Muscle of leg (tissue), 11 donors: ENCODE measurements around the gene TLX3. TPM values are rescaled to one million over a fixed set of nuclear protein-coding genes. Genes with fewer than 3 reads are reported as not detected.
A peak's percentile ranks its signal among the peaks of the same experiment; 100 is the strongest.

Experiments used
- DNase-seq: peaks from one replicate; pipeline ENCODE4 v3.0.0; 2013
- H3K27ac ChIP-seq: one replicate; pipeline ENCODE4 v1.5.1; 2013; ENCODE audit warnings: mild to moderate bottlenecking, low read length, control low read depth
- H3K27me3 ChIP-seq: one replicate; pipeline ENCODE4 v1.6.1; 2013; ENCODE audit warnings: low read length; ENCODE audit not compliant: control insufficient read depth, insufficient read depth
- H3K36me3 ChIP-seq: one replicate; pipeline ENCODE4 v1.6.1; 2013; ENCODE audit warnings: low read length; ENCODE audit not compliant: control insufficient read depth, insufficient read depth
- H3K4me1 ChIP-seq: one replicate; pipeline ENCODE4 v1.6.1; 2013; ENCODE audit warnings: low read length; ENCODE audit not compliant: control insufficient read depth, insufficient read depth
- H3K4me3 ChIP-seq: one replicate; pipeline ENCODE4 v1.5.1; 2013; ENCODE audit warnings: low read length, control low read depth
- H3K9me3 ChIP-seq: replicated peaks from 2 replicates; pipeline ENCODE4 v1.6.1; 2013; ENCODE audit warnings: low read depth, low read length; ENCODE audit not compliant: control insufficient read depth
- WGBS: methylation state at CpG from one replicate; pipeline ENCODE4 v1.1.5; 2013; ENCODE audit warnings: missing lambda C conversion rate; ENCODE audit not compliant: insufficient coverage; 5-methylcytosine and 5-hydroxymethylcytosine counted together
- polyA plus RNA-seq, 8 donors: library from polyadenylated mRNA; unstranded; fragments of 120-200 nt; gene quantifications; one replicate each; pipeline versions ENCODE4 v1.2.1 to v1.2.3, GENCODE V29; 2013; ENCODE audit warnings: inconsistent platforms in 1 of 8, low replicate concordance in 1 of 8; ENCODE audit not compliant: insufficient read length in 8 of 8, insufficient read depth in 1 of 8
- total RNA-seq: library from RNA; stranded (reverse); fragments of 120-200 nt; gene quantifications from one replicate; pipeline ENCODE4 v1.2.4, GENCODE V29; 2013

The TLX3 gene
- total and polyA plus RNA-seq, 9 donors: not detected

DNA sequence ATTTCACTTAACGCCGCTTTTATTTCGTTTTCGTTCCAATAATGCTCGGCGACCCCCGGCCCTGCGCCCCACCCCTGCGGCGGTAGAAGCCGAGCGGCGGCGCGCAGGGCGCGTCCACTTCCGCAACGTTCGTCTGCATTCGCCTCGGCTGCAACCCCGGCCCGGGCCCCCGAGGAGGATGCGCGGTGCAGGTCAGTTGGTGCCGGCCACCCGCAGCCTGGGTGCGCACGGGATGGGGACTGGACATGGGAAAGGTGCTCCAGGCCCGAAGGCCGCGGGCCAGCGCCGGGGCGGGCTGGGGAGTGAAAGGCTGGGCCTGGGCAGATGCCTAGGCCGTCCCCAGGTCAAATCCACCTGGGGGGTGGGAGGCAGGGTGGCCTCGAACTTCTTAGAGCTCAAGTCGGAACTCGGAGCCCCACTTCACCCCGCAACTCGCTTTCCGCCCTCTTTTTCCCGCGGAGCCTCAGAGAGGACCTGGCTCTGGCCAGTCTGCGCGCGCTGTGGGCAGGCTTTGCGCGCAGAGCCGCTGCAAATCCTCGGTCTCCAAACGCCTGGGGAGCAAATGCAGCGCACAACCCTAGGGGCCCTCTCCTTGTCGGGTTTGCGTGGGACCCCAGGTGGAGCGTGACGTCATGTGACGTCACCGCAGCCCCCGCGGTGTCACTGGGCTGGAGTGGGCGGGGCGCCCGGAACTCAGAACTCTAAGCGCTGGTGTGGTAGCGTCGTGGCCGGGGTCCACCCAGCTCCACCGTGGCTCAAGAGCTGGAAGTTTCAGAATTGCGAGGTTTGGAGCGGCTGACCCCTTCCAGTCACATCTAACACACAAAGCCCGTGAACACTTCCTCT, 3.3 kb downstream of the TLX3 start:
- H3K4me3 ChIP-seq: peak overlapping the region; percentile 19
- H3K9me3 ChIP-seq: no peaks in the 10 kb centered on the region
- WGBS: 2% methylated on average over 73 of the region's 74 CpGs
- H3K4me1 ChIP-seq: peaks cover 62% of the 10 kb centered on the region
- H3K36me3 ChIP-seq: no peaks in the 10 kb centered on the region
- peaks cover 100% of the 10 kb centered on the region for H3K27me3 ChIP-seq
- DNase-seq: no peak
- no peak overlapping the region for H3K27ac ChIP-seq

DNA sequence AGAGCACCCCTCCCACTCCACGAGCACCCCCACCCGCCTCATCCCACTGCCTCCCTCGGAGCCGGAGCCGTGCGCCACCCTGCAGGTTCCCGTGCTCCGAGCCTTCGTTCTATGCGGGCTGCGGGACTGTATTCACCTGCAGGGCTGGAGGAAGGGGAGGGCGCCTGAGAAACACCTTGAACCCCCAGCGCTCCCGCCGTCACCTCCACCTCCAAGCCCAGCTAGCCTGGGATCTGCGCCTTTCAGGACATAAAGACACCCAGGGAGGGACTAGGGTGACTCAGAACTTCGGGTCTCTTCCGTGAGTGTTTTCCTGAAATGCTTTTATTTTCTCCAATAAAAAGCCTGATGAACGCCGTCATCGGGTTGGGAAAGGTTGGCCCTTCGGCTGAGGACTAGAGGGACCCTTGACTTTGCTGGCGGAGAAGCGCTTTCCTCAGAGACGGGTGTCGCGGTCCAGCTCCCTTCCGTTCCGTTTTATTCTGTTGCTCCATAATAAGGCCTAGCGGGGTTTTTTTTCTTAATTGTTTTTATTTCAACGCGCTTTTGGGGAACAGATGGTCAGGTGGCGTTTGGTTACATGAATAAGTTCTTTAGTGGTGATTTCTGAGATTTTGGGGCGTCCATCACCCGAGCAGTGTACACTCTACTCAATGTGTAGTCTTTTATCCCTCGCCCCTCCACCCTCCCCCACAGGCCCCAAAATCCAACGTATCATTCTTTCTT, 4.6 kb downstream of the TLX3 start:
- no peak overlapping the region for H3K4me3 ChIP-seq
- peaks cover 100% of the 10 kb centered on the region for H3K27me3 ChIP-seq
- peaks cover 60% of the 10 kb centered on the region for H3K4me1 ChIP-seq
- no peaks in the 10 kb centered on the region for H3K9me3 ChIP-seq
- no peaks in the 10 kb centered on the region for H3K36me3 ChIP-seq
- no peak overlapping the region for H3K27ac ChIP-seq
- DNase-seq: no peak
- 8% methylated on average over 23 of the region's 37 CpGs for WGBS

DNA sequence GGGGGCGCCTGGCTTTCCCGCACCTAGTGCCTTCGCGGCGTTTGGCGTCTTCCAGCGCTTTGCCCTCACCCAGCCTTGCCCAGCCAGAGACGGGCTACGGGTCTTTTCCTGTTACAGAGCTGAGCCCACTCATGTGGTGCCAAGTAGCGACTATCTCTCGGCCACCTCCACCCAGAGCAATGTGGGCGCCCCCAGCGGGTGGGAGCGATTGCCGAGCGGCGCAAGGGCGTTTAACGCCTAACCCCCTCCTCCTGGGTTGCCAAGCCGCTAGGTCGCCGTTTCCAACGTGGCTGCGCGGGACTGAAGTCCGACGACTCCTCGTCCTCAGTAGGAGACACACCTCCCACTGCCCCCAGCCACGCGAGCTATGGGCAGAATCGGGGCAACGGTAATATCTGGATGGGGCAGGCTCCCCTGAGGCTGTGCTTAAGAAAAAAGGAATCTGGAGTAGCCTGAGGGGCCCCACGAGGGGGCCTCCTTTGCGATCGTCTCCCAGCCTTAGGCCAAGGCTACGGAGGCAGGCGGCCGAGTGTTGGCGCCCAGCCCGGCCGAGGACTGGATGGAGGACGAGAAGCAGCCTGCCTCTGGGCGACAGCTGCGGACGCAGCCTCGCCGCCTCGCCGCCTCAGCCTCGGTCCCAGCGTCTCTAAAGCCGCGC, 5.8 kb downstream of the TLX3 start:
- Histone ChIP-seq H3K4me3 (no peak overlapping the region), H3K9me3 (no peaks in the 10 kb centered on the region), H3K36me3 (no peaks in the 10 kb centered on the region), H3K4me1 (peaks cover 51% of the 10 kb centered on the region), H3K27ac (no peak overlapping the region), H3K27me3 (peaks cover 99% of the 10 kb centered on the region)
- WGBS: 1% methylated on average over 40 of the region's 53 CpGs
- DNase-seq: peak; percentile 79

DNA sequence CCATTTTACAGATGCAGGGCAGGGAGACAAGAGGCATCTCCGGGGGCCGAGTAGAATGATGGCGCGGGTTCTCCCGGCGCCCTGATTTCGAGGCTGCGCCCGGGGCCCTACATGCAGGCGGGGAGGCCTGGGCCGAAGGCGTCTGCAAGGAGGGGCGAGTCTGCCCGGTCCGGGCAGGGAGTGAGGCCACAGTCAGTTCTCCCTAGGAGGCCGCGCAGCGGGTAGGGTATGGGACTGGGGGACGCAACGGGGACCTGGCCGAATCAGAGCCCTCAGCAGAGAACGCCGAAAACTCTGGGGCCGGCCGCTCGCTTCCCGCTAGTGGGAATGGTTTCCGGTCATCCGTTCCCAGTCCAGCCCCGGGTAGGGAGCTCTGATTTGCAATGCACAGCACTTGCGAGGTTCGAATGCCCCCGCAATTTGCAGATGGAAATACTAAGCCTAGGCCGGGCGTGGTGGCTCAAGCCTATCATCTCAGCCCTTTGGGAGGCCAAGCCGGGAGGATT, 6.4 kb downstream of the TLX3 start:
- no peak overlapping the region for H3K4me3 ChIP-seq
- H3K4me1 ChIP-seq: peaks cover 49% of the 10 kb centered on the region
- H3K27ac ChIP-seq: no peak overlapping the region
- under 1% methylated on average over 36 of the region's 36 CpGs for WGBS
- no peak for DNase-seq
- H3K9me3 ChIP-seq: no peaks in the 10 kb centered on the region
- no peaks in the 10 kb centered on the region for H3K36me3 ChIP-seq
- H3K27me3 ChIP-seq: peaks cover 99% of the 10 kb centered on the region

DNA sequence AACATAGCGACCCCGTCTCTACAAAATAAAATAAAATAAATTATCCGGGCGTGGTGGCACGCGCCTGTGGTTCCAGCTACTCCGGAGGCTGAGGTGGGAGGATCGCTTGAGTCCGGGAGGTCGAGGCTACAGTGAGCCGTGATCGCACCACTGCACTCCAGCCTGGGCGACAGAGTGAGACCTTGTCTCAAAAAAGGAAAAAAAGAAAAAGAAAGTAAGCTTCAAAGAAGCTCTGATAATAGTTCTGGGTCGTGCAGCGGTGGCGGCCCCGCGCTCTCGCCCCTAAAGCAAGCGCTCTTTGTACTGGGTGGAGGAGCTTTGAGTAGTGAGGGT, 6.8 kb downstream of the TLX3 start:
- peaks cover 98% of the 10 kb centered on the region for H3K27me3 ChIP-seq
- WGBS: 6% methylated on average over 16 of the region's 20 CpGs
- no peaks in the 10 kb centered on the region for H3K9me3 ChIP-seq
- H3K4me1 ChIP-seq: peaks cover 44% of the 10 kb centered on the region
- no peak overlapping the region for H3K27ac ChIP-seq
- no peak for DNase-seq
- H3K4me3 ChIP-seq: no peak overlapping the region
- no peaks in the 10 kb centered on the region for H3K36me3 ChIP-seq

DNA sequence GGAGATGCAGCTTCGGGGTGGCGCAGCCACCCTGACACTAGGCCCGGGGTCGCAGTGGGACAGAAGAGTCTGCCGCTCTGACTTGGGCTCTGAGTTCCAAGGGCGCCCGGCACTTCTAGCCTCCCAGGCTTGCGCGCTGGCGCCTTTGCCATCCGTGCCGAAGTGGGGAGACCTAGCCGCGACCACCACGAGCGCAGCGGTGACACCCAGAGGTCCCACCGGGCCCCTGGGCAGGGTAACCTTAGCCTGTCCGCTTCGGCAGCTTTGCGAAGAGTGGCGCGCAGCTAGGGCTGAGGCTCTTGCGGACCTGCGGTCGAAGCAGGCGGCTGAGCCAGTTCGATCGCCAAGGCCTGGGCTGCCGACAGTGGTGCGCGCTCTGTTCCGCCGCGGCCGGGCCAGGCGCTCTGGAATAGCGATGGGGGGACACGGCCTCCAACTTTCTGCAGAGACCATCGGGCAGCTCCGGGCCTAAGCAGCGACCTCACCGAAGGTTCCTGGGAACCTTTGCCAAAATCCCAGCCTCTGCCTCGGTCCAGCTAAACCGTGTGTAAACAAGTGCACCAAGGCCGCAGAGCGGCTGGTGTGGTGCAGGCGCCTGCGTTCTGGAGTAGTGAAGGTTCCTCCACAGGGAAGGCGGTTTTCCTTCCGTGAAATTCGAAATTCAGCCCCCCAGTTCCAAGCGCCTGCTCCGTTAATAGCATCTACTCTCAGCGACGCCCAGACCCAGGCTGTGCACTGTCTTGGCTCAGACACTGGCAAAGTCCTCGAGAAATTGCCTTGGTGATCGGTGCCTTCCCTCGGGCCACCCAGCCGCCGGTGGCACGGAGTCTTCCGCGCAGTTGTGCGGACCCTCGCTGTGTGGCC, 7.4 kb downstream of the TLX3 start:
- WGBS: 3% methylated on average over 59 of the region's 66 CpGs
- DNase-seq: no peak
- H3K4me3 ChIP-seq: no peak overlapping the region

DNA sequence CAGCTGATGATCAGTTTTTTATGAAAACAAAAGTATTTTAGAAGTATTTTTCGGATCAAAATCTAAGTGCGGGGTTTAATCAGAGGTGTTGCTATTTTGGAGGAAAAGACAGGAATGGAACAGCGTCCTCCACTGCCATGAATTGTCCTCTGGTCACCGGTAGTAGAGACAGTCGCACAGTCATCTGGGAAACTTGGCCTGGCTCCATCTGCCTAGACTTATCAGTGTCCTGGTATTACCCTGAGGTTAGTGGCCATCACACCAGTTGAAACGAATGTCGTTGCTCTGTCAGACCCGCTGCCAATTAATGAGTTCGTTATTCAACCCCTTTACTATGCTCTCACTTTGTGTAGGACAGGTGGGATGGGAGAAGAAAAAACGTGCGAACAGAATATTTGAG, 8.2 kb downstream of the TLX3 start:
- Histone ChIP-seq H3K27me3 (peaks cover 94% of the 10 kb centered on the region), H3K4me3 (no peak overlapping the region), H3K27ac (no peak overlapping the region), H3K4me1 (peaks cover 33% of the 10 kb centered on the region), H3K9me3 (no peaks in the 10 kb centered on the region), H3K36me3 (no peaks in the 10 kb centered on the region)
- DNase-seq: no peak
- WGBS: 9% methylated on average over 5 of the region's 11 CpGs

More for the DNA sequence above, 7.4 kb downstream of the TLX3 start:
- H3K36me3 ChIP-seq: no peaks in the 10 kb centered on the region
- peaks cover 96% of the 10 kb centered on the region for H3K27me3 ChIP-seq
- no peak overlapping the region for H3K27ac ChIP-seq
- H3K9me3 ChIP-seq: no peaks in the 10 kb centered on the region
- peaks cover 39% of the 10 kb centered on the region for H3K4me1 ChIP-seq

DNA sequence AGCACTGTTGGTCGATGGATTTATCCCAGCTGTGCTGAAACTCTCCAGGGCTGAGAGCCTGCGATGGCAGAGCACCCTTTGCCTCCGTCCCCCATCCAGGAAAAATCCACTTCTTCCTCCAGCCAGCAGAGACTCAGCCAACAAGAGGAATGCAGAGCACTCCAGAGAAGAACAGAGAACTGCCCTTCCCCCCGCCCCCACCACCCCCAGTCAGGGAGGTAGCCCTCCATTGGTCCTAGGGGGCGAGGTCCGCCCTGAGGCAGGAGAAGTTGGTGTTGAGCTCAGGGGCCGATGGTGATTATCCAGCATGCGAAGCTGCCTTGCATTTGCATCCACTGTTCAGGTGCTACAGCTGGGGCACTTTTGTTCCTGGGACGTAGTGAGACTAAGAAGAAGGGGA, 9.0 kb downstream of the TLX3 start:
- Histone ChIP-seq H3K9me3 (no peaks in the 10 kb centered on the region), H3K27ac (no peak overlapping the region), H3K36me3 (no peaks in the 10 kb centered on the region), H3K27me3 (peaks cover 87% of the 10 kb centered on the region), H3K4me3 (no peak overlapping the region), H3K4me1 (peaks cover 27% of the 10 kb centered on the region)
- no peak for DNase-seq
- 0% methylated on average over 6 of the region's 9 CpGs for WGBS

DNA sequence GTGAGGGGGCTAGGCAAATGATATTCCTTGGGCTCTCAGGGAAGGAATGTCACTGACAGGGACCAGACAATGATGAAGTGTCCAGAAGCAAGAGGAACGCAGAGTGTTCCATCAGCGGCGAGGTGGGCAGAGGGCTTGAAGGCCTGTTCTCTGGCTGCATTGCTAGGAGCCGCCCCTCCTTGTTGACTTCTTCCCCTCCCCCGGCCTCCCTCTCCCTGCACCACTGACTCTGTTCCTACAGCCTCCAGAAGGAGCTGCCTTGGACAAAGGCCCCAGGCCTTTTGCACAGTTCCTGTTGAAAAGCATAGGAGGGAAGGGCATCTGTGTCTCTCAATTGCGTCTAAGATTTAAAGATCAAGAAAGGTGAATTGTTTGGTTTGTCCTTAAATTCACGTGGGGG, 12.4 kb downstream of the TLX3 start:
- Histone ChIP-seq H3K9me3 (no peaks in the 10 kb centered on the region), H3K27ac (no peak overlapping the region), H3K4me3 (no peak overlapping the region), H3K36me3 (no peaks in the 10 kb centered on the region), H3K4me1 (peaks cover 5% of the 10 kb centered on the region), H3K27me3 (peaks cover 82% of the 10 kb centered on the region)
- DNase-seq: no peak
- WGBS: 66% methylated on average over 6 of the region's 7 CpGs
